Epithelial cell of umbilical artery (primary cell): Measurements from ENCODE around the gene SMOC1. TPM values are rescaled to one million over a fixed set of nuclear protein-coding genes. Genes with fewer than 3 reads are reported as not detected.

ENCODE experiments used
- total RNA-seq: library from RNA; depleted of rRNA; stranded (reverse); fragments of >200 nt; gene quantifications from 2 replicates; pipeline ENCODE4 v1.2.3, GENCODE V29; 2014

SMOC1 gene, protein sequence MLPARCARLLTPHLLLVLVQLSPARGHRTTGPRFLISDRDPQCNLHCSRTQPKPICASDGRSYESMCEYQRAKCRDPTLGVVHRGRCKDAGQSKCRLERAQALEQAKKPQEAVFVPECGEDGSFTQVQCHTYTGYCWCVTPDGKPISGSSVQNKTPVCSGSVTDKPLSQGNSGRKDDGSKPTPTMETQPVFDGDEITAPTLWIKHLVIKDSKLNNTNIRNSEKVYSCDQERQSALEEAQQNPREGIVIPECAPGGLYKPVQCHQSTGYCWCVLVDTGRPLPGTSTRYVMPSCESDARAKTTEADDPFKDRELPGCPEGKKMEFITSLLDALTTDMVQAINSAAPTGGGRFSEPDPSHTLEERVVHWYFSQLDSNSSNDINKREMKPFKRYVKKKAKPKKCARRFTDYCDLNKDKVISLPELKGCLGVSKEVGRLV
- total RNA-seq = under 0.01 TPM in 1 of 2 replicates, not detected in the other

DNA sequence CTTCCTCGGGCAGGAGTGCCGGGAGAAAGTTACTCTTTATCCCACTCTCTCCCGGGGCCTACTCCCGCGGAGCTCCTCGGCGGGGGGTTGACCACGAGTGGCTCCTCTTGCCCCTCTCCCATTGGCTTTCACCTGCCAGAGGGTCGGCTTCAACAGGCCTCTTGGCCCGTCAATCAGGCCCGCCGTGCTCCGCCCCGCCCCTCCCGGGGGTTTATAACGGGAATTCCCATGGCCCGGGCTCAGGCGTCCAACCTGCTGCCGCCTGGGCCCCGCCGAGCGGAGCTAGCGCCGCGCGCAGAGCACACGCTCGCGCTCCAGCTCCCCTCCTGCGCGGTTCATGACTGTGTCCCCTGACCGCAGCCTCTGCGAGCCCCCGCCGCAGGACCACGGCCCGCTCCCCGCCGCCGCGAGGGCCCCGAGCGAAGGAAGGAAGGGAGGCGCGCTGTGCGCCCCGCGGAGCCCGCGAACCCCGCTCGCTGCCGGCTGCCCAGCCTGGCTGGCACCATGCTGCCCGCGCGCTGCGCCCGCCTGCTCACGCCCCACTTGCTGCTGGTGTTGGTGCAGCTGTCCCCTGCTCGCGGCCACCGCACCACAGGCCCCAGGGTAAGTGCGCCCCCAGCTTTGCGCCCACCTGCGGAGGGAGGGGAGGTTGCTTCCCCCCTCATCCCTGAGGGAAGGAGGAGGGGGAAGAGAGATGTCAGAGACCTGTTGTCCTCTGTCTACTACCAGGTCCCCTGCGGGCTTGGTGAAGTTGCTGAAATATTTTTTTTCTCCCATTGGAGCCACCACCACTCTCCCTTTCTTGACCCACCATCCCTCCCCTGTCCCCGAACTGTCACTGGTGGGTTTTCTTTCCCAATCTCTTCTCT is at the start of gene SMOC1:
SMOC1 (plus strand) TSS at position 242 of the 869 bp plus-strand sequence; CDS start at position 505, 263 bp downstream.

Other genes starting within 250 kb of the SMOC1 start
- gene SRSF5, start 112.3 kb upstream of the SMOC1 start, total RNA-seq = 165 and 209 TPM in 2 replicates
- not detected in 2 replicates for gene SLC10A1, start 82.2 kb upstream of the SMOC1 start, total RNA-seq